HG03060 (cell line): ENCODE data around the gene ANKDD1A.

Experiments
- ATAC-seq: cut with Tn5 transposase; IDR thresholded peaks from one replicate; pipeline ENCODE4 v1.9.1; 2021; ENCODE audit warnings: low read depth, moderate number of reproducible peaks; ENCODE audit not compliant: unreplicated experiment

ANKDD1A gene

DNA sequence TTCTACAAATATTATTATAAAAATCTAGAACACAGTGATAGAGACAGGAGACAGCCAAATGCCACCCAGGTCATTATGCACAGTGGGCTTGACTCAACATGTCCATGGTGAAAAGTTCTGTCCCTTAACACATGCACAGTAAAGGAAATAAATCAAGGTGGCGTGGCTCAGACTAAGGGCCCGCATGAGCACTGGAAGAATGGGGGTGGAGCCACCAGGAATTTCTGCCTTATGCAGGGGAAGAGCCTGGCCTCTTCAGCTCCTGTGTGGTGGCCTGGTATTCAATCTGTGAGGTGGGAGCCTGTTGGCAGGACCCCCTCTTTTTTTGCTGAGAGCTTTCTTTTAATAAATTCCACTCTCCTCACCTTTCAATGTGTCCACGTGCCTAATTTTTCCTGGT lies 95.2 kb downstream of the ANKDD1A start:
- ATAC-seq: no peak
